ENCODE data around the gene CSTF2T.
"Not testable (repeated sequence)": the region's sequence is repeated elsewhere in the genome, so short reads cannot be mapped to it uniquely, and the experiment has no call there.

CSTF2T gene

DNA sequence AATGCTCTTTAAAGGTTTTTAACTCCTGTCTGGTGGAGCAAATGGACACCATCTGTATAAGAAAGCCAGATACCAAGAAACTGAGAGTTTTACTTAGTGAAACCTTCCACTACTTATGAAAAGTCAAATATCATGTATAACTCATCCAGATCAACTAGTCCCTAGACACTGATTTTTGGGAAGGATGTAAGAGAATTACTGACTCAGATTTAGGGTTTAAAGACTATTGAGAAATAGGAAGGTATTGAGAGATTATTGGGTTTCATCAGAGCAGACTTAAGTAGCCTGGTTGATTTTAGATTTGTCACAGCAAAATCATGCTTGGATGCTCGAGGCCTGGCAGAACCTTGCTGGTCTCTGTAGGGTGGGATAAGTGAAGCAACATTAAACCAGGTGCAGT is 3.1 kb downstream of the CSTF2T start:
- DNase-seq (ENCODE audit: low spot score) = no peak

DNA sequence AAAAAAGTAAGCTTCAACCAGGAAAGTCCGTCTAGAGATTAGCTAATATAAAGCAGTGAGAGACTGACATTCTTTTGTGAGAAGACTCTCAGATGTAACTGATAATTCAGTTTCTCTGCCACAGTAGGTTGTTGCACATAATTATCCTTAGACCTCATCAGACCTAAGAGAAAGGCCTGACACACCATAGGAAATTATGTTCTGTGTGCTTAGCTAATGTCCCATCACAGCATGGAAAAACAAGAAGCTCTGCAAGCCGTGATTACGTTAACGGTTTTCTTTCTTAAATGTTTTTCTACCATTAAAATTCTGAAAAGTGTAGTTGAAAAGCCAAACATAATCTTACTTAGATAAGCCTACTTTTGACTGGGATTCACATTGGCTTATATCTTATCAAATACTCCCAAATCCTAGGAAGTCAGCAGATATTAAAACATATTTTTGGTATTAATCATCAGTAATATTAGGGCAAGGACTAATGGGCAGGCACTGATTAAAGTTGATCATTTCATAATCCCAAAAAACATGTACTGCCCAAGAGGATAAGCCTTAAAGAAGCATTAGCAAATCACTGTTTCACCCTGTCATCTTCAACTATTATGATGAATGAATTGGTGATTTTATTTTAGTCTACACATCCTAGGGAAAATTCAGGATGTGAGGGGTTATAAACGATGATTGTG is 5.2 kb downstream of the CSTF2T start:
- DNase-seq (ENCODE audit: low spot score) = no peak

DNA sequence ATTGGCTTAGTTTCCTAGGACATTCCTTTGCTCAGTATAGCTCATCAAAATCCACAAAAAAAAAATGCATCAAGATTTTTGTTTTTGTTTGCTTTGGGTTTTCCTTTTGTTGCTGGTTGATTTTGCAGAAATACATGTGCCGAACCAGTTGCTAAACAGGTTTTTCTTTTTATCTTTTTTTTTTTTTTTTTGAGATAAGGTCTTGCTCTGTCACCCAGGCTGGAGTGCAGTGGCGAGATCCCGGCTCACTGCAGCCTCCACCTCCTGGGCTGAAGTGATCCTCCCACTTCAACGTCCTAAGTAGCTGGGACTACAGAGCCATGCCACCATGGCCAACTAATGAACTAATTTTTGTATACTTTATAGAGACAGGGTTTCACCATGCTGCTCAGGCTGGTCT is 8.3 kb downstream of the CSTF2T start:
- no peak for DNase-seq (ENCODE audit: low spot score)

DNA sequence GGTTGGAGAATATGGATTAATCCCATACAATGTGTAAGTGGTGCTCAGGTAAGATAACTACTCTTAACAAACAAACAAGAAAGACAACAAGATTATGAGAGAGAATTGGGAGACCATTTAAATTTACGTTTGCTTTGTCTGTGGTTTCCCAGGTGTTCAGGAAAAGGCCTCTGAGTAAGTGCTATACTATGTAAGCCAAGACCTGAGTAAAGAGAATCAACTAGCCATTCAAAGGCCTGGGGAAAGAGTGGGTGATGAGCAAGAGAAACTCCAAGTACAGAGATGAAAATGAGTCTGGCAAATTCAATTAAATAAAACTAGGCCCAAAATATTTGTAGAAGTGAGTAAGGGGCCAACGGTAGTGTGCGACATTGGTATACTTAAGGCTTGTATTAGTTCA is 9.9 kb downstream of the CSTF2T start:
- DNase-seq (ENCODE audit: low spot score) = no peak

DNA sequence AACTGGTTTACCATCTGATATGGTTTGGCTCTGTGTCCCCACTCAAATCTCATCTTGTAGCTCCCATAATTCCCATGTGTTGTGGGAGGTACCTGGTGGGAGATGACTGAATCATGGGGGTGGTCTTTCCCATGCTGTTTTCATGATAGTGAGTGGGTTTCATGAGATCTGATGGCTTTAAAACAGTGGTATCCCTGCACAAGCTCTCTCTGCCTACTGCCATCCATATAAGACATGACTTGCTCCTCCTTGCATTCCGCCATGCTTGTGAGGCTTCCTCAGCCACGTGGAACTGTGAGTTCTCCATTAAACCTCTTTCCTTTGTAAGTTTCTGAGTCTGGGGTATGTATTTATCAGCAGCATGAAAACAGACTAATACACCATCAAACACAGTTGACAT is 10.6 kb downstream of the CSTF2T start:
- DNase-seq (ENCODE audit: low spot score) = not testable (repeated sequence)

DNA sequence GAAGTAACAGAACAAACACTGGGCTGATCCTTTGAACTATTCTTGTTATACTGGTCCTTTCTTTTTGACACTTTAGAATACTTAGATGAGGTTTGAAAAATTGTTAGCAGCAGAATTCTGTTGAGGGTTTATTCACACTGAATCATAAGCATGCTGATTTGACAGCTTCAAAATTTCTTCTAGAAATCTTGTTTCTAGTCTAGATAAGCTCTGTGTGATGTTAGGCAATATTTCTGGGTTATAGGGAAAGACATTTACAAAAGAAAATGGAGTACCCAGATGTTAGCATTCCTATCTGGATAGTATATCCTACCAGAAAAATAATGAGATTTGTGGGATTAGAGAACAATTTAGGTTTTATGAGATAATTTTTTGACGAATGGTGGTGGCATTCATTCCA is 12.1 kb downstream of the CSTF2T start:
- no peak for DNase-seq (ENCODE audit: low spot score)

DNA sequence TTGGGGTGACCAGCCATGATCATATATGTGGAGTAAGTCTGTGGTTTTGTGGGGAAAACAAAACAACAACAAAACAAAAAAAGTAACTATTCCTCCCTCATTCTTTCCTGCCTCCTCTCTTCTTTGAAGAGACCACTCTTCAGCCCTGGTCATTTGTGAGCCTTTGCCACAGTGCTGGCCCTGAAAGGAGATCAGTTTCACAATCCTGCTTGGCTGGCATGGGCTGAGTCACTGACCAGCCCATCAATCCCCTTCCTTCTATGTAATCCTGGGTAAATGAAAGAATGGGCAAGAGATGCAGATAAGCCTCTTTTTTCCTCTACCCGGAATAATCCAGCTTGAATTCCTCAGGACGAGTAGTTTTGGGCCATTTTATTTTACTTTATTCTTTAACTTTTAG is 13.6 kb downstream of the CSTF2T start:
- no peak for DNase-seq (ENCODE audit: low spot score)

DNA sequence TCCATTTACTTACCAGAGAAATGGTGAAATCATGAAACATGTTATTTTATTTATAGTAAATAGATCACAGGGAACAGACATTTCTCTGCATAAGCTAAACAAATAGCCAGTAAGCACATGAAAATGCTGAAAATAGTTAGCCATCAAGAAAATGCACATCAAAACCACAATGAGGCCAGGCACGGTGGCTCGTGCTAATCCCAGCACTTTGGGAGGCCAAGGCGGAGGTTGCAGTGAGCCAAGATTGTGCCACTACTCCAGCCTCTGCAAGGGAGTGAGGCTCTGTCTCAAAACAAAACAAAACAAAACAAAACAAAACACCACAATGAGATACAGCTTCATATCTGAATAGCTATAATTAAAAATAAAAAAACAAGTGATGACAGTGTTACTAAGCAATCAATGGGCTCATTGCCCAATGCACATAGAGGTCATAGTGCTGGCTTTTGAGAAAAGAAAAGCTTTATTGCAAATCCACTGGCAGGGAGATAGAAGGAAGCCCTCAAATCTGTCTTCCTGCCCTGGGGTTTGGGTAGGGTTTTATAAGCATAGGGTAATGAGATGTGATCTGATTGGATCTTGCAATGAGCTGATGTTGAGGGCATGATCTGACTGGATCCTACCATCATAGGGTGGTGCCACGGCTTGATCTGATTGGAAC is 16.2 kb downstream of the CSTF2T start:
- no peak for DNase-seq (ENCODE audit: low spot score)

DNA sequence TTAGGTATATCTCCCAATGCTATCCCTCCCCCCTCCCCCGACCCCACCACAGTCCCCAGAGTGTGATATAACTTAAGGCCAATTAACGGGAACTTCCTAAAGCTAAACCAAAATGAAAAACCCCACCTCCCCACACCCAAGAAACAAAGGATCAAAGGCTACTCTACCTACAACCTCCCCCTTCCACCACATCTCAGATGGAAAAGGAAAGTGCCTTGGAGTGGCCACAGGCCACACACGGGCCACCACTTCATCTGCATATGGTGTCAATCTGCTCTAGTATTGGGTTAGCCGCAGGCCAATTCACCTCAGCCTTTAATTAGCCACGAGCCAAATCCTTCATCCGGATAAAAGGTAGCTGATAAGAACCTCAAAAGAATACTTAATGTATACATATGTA is 19.6 kb downstream of the CSTF2T start:
- no peak for DNase-seq (ENCODE audit: low spot score)

DNA sequence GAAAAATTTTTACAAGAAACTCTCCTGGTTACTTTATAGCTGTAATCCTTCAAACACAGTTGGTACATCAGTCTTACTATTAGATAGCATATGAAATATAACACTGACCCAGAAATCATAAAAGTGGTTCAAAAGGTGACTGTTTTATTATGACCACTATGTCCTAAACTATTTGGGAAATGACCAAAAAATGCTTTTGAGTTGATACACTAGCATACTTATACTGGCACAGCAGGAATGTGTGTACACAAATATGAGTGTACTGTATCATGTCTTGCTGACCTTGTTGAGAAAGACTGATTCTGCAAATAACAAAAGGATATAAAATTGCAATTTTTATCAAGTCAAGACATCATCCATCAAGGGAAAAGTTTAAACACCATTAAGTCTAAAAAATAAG is 24.3 kb downstream of the CSTF2T start:
- no peak for DNase-seq (ENCODE audit: low spot score)

DNA sequence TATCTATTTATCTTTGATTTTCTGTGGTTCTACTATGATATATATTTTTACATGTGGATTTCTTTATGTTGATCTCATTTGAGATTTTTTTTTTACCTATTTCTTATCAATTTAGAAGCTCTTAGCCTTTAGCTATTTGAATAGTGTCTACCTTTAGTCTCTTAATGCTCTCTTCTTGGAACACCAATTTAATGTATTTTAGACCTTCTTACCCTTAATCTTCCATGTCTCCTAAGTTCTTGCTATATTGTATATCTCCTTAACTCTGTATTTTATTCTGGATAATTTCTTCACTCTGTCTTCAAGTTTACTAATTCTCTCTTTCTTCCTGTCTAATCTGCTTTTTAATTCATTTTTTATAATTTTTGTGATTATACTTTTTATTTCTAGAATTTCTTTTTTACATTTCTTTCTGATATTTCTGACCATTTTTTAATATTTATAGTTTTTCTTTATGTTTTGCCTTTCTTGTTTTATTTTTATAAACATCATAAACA is 27.3 kb downstream of the CSTF2T start:
- DNase-seq (ENCODE audit: low spot score) = no peak

DNA sequence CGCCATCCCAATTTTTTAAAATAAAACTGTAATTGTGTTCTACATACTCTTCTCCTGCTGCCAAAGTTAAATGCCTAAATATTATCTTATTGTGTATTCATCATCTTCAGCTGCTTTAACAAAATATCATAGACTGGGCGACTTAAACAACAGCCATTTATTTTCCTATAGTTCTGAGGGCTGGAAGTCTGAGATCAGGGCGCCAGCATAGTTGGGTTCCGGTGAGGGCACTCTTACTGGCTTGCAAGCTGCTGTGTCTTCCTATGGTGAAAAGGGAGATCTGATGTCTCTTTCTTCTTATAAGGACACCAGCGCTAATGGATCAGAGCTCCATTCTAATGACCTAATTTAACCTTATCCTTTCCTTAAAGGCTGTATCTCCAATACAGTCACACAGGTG is 30.4 kb downstream of the CSTF2T start:
- no peak for DNase-seq (ENCODE audit: low spot score)

DNA sequence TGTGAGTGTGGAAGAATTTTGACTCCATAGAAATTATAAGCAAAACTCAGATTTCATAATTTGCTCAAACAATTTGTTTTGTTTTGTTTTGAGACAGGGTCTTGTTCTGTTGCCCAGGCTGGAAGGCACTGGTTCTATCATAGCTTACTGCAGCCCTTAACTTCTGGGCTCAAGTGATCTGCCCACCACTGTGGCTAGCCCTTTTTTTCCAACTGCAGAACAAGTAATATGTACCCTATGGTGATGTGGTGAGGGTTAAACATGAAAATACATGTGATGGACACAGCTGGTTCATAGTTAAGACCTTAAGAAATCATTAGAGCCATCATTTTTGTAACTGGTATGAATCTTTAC is 31.1 kb downstream of the CSTF2T start:
- no peak for DNase-seq (ENCODE audit: low spot score)

DNA sequence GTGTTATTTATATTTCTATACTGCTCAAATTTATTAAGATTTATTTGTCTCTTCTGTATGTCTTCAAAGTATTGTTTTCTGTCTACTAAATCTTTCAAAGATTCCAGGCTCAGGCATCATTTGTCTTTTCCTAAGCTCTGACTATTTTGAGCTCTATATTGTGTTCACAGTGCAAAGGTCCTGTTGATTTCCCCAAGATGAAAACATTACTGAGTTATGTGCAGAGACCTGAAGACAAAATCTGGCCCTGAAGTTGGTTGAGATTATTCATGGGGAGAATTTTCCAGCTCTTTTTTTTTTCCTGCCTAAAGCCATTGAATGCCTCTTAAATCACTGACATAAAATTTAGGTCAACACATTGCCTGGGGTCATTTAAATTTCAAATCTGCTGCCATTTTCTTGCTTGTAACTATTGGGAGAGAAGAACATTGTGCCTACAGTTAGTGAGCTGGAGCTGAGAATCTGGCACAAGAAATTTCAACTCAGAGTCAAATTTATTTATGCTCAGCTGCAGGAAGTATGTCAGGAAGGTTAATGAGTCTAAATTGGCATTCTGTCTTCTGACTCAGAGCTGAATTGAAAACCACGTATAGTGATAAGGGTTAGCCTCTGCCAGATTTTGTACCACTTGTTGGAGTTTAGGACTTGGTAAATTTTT is 31.6 kb downstream of the CSTF2T start:
- DNase-seq (ENCODE audit: low spot score) = no peak

DNA sequence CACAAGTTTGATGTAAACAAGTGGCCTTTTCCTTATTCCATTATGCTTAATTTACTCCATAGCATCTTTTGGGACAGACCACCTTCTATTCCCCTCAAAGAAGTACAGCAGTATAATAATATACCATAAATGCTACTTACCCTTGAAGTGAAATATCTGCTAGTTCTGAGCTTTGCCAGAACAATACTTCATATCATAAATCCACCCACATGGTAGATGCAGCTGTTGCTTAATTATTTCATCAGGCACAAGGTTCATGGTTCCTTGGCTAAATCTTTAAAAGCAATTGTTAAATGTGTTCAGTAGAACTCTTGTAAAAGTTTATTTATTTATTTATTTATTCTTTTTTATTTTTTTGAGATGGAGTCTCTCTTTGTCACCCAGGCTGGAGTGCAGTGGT is 32.9 kb downstream of the CSTF2T start:
- DNase-seq (ENCODE audit: low spot score) = no peak

DNA sequence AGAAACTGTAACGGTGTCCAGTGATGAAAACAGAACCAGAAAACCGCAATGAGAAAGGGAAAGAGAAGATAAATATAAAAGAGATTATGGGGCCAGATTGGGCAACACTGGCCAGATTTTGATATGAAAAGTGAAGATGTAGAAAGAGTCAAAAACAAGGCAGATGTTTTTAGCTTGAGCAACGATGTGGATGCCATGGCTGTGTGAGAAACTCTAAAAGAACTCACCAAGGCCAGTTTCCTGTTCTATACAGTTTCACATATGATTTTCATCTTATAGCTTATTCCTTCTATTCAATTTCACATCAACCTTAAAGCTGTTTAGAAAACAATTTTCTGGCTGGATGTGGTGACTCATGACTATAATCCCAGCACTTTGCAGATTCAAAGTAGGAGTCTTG is 36.3 kb downstream of the CSTF2T start:
- DNase-seq (ENCODE audit: low spot score) = no peak

DNA sequence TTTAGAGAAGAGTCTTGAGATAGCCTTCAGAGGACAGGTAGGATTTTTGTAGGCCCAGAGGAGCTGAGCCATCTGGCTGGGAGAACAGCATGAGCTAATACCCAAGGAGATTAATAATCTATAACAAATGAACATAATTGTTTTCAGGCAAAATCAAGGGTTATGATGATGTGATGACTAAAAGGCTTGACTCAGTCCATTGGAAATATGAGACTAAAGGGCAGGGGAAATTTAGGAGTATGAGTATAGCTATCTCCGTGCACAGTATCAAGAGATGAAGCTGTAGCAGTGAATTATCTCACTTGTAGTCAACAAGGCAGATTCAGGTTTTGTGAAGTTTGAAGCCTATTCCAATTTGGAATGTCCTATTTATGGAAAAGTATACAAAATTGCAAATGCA is 40.1 kb downstream of the CSTF2T start:
- no peak for DNase-seq (ENCODE audit: low spot score)

DNA sequence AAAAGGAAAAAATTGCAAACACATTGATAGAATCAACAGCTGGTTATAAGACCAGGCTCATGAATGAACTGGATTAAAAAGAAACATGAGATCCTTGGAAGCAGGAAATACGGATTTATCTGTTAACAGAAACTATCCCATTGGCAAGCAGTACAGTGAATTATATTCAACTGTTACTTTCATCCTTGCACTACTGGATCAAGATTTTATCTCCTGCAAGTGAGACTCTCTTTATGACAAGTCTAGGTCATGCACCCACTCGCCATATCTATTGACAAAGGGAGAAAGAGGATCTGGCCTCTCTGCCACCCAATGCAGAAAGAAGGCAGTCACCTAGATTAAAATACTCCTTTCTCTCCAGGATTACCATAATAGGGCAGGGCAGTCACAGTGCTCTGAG is 41.4 kb downstream of the CSTF2T start:
- DNase-seq (ENCODE audit: low spot score) = no peak

DNA sequence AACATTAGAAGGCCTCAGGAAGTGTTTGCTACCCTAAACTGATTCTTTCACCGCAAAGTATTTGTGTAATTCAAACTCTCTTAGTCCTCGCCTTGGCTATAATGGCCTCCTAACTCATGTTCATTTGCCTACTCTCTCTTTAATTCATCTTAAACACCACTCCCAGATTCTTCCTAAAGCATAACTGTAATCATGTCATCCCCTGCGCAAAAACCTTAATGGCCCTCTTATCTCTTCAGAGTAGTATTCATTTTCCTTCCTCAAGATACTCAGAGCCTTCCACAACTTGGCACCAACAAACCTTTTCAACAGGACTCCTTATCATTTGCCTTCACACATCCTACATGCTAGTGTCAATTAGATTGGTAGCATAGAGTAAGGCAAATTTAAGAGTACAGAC is 42.9 kb downstream of the CSTF2T start:
- DNase-seq (ENCODE audit: low spot score) = no peak

DNA sequence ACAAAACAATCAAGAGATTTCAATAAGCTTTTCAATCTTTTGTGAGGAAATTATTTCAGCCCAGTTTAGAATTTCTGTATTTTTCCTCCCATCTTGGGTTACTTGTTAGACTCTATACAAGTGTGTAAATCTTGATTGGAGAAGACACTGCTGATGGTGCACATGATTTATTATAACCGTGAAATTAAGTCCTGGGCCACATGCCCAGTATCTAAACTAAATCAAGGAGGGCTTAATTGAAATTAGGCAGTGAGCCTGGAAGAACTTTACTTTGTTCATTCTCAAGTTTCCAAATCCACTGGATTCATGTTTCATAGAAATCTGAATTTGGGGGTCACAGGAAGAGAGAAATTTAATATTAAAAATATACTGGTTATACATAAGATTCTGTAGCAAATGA is 44.5 kb downstream of the CSTF2T start:
- DNase-seq (ENCODE audit: low spot score) = no peak

DNA sequence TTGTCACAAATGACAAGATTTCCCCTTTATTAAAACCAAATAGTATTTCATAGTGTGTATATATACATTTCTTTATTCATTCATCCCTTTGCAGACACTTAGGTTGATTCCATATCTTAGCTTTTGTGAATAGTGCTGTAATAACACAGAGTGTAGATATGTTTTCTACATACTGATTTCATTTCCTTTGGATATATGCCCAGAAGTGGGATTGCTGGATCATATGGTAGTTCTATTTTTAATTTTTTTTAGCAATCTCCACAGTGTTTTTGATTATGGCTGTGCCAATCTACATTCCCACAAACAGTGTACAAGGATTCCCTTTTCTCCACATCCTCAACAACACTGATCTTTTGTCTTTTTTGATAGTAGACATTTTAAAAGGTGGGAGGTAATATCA is 46.4 kb downstream of the CSTF2T start:
- no peak for DNase-seq (ENCODE audit: low spot score)

DNA sequence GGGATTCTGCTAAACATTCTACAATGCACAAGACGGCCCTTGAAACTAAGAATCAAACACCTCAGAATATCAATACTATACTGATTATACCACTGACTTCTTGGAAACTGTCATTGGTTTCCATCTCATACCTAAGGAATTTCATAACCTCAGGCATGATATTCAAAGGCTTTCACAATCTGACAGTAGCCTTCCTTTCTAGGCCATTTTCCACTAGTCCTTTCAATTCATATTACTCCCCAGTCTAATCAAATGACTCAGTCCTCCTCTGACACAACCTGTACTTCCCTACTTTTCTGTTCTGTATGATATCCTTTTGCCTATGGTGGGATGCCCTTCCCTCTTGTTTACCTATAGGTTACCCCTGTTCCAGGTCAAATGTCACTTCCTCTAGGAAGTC is 48.3 kb downstream of the CSTF2T start:
- DNase-seq (ENCODE audit: low spot score) = no peak

DNA sequence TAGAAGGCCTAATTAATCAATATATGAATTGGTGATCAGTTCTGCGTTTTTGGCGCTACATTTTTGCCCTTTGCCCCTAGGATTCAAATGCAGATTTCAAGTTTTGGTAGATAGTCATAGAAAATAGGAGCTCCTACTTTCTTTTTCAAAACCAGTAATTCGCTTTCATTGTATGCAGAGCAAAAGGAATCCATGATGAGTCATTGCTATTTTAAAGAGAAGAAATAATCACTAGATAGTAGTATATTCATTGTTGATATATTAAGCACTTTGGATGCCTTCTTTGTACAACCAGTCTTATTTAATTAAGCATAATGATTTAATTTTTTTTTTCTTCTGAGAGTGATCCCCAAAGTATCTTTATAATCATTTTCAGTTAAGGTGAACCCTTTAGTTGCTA is 50.3 kb downstream of the CSTF2T start:
- no peak for DNase-seq (ENCODE audit: low spot score)

Data from CD4-positive, alpha-beta T cell treated with Interleukin-15 for 4 hours (primary cell).